ENCODE measurements around the gene ZNF236. TPM values are rescaled to one million over a fixed set of nuclear protein-coding genes. Genes with fewer than 3 reads are reported as not detected.

Gene ZNF236
- total and polyA plus RNA-seq, 10 of the 15 experiments (the other 5 are each of a cell fraction or from before 2014, with no cell fraction given) = 1.0 to 14.4 (median 5.9) TPM

DNA sequence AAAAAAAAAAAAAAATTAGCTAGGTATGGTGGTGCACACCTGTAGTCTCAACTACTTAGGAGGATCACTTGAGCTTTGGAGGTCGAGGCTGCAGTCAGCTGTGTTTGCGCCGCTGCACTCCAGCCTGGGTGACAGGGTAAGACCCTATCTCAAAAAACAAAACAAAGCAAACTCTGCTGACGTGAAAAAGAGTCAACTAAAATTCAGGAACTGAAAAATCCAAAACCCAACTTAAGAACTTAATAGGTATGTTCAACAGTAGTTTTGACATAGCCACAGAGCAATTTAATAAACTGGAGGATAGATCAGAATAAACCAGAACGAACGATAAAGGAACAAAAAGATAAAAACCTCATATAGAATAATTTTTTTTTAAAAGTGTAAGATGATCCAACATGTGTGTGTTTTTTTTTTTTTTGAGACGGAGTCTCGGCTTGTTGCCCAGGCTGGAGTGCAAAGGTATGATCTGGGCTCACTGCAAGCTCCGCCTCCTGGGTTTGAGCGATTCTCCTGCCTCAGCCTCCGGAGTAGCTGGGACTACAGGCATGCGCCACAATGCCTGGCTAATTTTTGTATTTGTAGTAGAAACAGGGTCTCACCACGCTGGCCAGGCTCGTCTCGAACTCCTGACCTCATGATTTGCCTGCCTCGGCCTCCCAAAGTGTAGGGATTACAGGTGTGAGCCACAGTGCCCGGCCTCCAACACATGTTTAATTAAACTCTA is 4.3 kb upstream of the ZNF236 start:
- no peak overlapping the region for H3K27ac ChIP-seq (ENCODE audit: control insufficient read depth, insufficient read depth)
- H3K79me2 ChIP-seq (ENCODE audit: control insufficient read depth, insufficient read depth, low read length) = peaks cover 46% of the 10 kb centered on the region
- POLR2A ChIA-PET = interaction anchor here (0.6 to 1.4 kb wide), 3 partner anchors 9 to 21 kb away, joined by 3 read pairs; no protein-coding TSS in a partner anchor
- DNase-seq (ENCODE audit: low read depth, low spot score) (no peak), ATAC-seq (no peak), FAIRE-seq (no peak)
- H2AFZ ChIP-seq (ENCODE audit: control insufficient read depth, low read depth, low read length) = no peak overlapping the region
- H3K27me3 ChIP-seq (replicated peaks in 1 of 2; ENCODE audit: control insufficient read depth in 2 of 2, insufficient read depth in 2 of 2, low read length in 1 of 2) = no peaks in the 10 kb centered on the region
- SMC1A ChIA-PET (ENCODE audit: uncharacterized antibody, unreplicated experiment) = interaction anchor here (0.9 to 1.9 kb wide), 3 partner anchors 10 to 12 kb away, joined by 3 to 9 read pairs (median 5); no protein-coding TSS in a partner anchor
- H3K9ac ChIP-seq (ENCODE audit: control insufficient read depth, insufficient read depth, low read length) = no peak overlapping the region
- in situ Hi-C loops (cut with MboI) (no loop called here), intact Hi-C loops (cut with micrococcal nuclease; ENCODE audit: unreplicated experiment) (no loop called here)
- TF ChIP-seq RAD21 (IDR thresholded peaks at IDR 0.05; ENCODE audit: insufficient read depth, low read depth, low read length) (no peak), SPI1 (IDR thresholded peaks at IDR 0.05; ENCODE audit: borderline replicate concordance, insufficient read depth, low read depth, low read length) (peak; percentile 55; the same call in 1 of the 2 replicates)
- BruUV-seq (replicated peaks) = no TSS peak
- RAD21 ChIA-PET (ENCODE audit: unreplicated experiment) = interaction anchor here (0.6 to 1.1 kb wide), 2 partner anchors 164 to 393 kb away, joined by 3 read pairs; no protein-coding TSS in a partner anchor
- peaks cover 4% of the 10 kb centered on the region for H3K4me1 ChIP-seq (ENCODE audit: control insufficient read depth, insufficient read depth, low read length)
- H3K4me3 ChIP-seq = no peak overlapping the region
- H4K20me1 ChIP-seq (ENCODE audit: control insufficient read depth, insufficient read depth) = no peaks in the 10 kb centered on the region
- CTCF ChIA-PET = interaction anchor here (0.6 to 5.8 kb wide), 3 partner anchors 15 to 303 kb away, joined by 3 to 90 read pairs (median 3); no protein-coding TSS in a partner anchor
- H3K4me2 ChIP-seq (ENCODE audit: control insufficient read depth, insufficient read depth) = no peak overlapping the region
- 0 out of 4 replicates have a peak, but pooled peaks cover 0 to 3% of the 10 kb centered on the region in 2 experiments for H3K36me3 ChIP-seq (ENCODE audit: control insufficient read depth in 2 of 2, insufficient read depth in 2 of 2, low read length in 1 of 2)
- no peaks in the 10 kb centered on the region for H3K9me3 ChIP-seq (replicated peaks; ENCODE audit: control insufficient read depth, insufficient read depth, low read length)
- WGBS (ENCODE audit: insufficient coverage, insufficient replicate concordance, low lambda C conversion rate, missing lambda C conversion rate) = 94% methylated on average over 17 of the region's 17 CpGs

DNA sequence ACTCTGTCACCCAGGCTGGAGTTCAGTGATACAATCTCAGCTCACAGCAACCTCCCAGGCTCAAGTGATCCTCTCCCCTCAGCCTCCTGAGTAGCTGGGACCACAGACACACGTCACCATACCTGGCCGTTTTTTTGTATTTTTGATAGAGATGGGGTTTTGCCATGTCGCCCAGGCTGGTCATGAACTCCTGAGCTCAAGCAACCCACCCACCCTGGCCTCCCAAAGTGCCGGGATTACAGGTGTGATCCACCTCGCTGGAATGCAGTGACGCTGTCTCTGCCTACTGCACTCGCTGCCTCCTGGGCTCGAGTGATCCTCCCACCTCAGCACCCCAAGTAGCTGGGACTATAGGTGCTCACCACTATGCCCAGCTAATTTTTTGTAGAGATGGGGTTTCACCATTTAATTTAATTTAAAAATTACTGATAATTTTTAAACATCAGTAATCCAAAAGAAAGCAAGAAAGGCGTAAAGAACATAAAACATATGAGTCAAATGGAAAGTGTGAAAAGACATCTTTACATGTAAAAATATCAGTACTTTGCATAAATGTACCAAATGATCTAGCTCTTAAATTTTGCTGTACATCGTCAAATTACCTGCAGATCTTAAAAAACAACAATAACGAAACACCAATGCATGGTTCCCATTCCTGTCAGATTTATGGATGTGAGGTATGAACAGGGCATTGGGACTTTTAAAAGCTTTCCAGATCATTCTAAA is 2.8 kb upstream of the ZNF236 start:
- CTCF ChIA-PET = interaction anchor here (1.0 to 5.8 kb wide), 7 partner anchors 9 to 235 kb away, joined by 3 to 90 read pairs (median 4); no protein-coding TSS in a partner anchor
- H3K27ac ChIP-seq (ENCODE audit: control insufficient read depth, insufficient read depth) = peak overlapping the region; percentile 44
- peak; percentile 83 for FAIRE-seq
- H3K4me2 ChIP-seq (ENCODE audit: control insufficient read depth, insufficient read depth) = peak overlapping the region; percentile 51
- H4K20me1 ChIP-seq (ENCODE audit: control insufficient read depth, insufficient read depth) = no peaks in the 10 kb centered on the region
- intact Hi-C loops (cut with micrococcal nuclease; ENCODE audit: unreplicated experiment) (loop anchor here (5.0 to 10.0 kb wide), 3 partner anchors 238 to 325 kb away; partner anchors contain the start of gene ZNF516), in situ Hi-C loops (cut with MboI) (no loop called here)
- peaks cover 7% of the 10 kb centered on the region for H3K4me1 ChIP-seq (ENCODE audit: control insufficient read depth, insufficient read depth, low read length)
- H3K9ac ChIP-seq (ENCODE audit: control insufficient read depth, insufficient read depth, low read length) = no peak overlapping the region; the same call in 1 of the 2 replicates
- SMC1A ChIA-PET (ENCODE audit: uncharacterized antibody, unreplicated experiment) = interaction anchor here (0.7 to 3.1 kb wide), 10 partner anchors 10 to 312 kb away, joined by 3 to 27 read pairs (median 4); no protein-coding TSS in a partner anchor
- DNase-seq (ENCODE audit: low read depth, low spot score) = no peak
- RAD21 ChIA-PET (ENCODE audit: unreplicated experiment) = interaction anchor here (0.6 to 1.9 kb wide), 8 partner anchors 9 to 392 kb away, joined by 3 to 9 read pairs (median 4); no protein-coding TSS in a partner anchor
- no TSS peak for BruUV-seq (replicated peaks)
- H3K79me2 ChIP-seq (ENCODE audit: control insufficient read depth, insufficient read depth, low read length) = peaks cover 61% of the 10 kb centered on the region
- no peak for ATAC-seq
- H3K9me3 ChIP-seq (replicated peaks; ENCODE audit: control insufficient read depth, insufficient read depth, low read length) = no peaks in the 10 kb centered on the region
- POLR2A ChIA-PET = interaction anchor here (0.6 to 1.8 kb wide), 3 partner anchors 8 to 146 kb away, joined by 3 to 5 read pairs (median 4); no protein-coding TSS in a partner anchor
- 3% methylated on average over 11 of the region's 11 CpGs for WGBS (ENCODE audit: insufficient coverage, insufficient replicate concordance, low lambda C conversion rate, missing lambda C conversion rate)
- 0 out of 4 replicates have a peak, but pooled peaks cover 0 to 3% of the 10 kb centered on the region in 2 experiments for H3K36me3 ChIP-seq (ENCODE audit: control insufficient read depth in 2 of 2, insufficient read depth in 2 of 2, low read length in 1 of 2)
- peak overlapping the region; percentile 16 for H2AFZ ChIP-seq (ENCODE audit: control insufficient read depth, low read depth, low read length)
- peak overlapping the region; percentile 77 for H3K4me3 ChIP-seq
- no peaks in the 10 kb centered on the region for H3K27me3 ChIP-seq (replicated peaks in 1 of 2; ENCODE audit: control insufficient read depth in 2 of 2, insufficient read depth in 2 of 2, low read length in 1 of 2)
- no peak for TF ChIP-seq RUNX3 (IDR thresholded peaks at IDR 0.05; ENCODE audit: low read length)
- TF ChIP-seq, protein P1, sequence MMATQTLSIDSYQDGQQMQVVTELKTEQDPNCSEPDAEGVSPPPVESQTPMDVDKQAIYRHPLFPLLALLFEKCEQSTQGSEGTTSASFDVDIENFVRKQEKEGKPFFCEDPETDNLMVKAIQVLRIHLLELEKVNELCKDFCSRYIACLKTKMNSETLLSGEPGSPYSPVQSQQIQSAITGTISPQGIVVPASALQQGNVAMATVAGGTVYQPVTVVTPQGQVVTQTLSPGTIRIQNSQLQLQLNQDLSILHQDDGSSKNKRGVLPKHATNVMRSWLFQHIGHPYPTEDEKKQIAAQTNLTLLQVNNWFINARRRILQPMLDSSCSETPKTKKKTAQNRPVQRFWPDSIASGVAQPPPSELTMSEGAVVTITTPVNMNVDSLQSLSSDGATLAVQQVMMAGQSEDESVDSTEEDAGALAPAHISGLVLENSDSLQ (IDR thresholded peaks at IDR 0.05) = 0 out of 2 replicates have a peak, but pooled peaks have one; percentile 14
- TF ChIP-seq TAF1 (IDR thresholded peaks at IDR 0.05; ENCODE audit: borderline replicate concordance, low read depth, low read length) = no peak
- no peak for TF ChIP-seq KDM1A (IDR thresholded peaks at IDR 0.05; ENCODE audit: borderline replicate concordance)
- TF ChIP-seq JUNB (IDR thresholded peaks at IDR 0.05) = peak; percentile 84
- peak; percentile 68; the same call in 2 of the 3 replicates for TF ChIP-seq POU2F2 (IDR thresholded peaks at IDR 0.05; ENCODE audit: borderline replicate concordance, low read depth, low read length)
